ENCODE results near the gene PPP6R3. TPM values are rescaled to one million over a fixed set of nuclear protein-coding genes. Genes with fewer than 3 reads are reported as not detected.
A peak's percentile ranks its signal among the peaks of the same experiment; 100 is the strongest.

The PPP6R3 gene
- total and polyA plus RNA-seq, 2 of the 13 experiments (the other 11 are each of a cell fraction or from before 2014, with no cell fraction given): 41.2 to 83.4 TPM

GRCh38 chr11:68459886-68460740 lies 439 bp upstream of the PPP6R3 start (continued):
- TF ChIP-seq ZFP90 (CRISPR knock-in tag; IDR thresholded peaks at IDR 0.05; ENCODE audit: borderline replicate concordance) (no peak), HDAC1 (CRISPR knock-in tag; IDR thresholded peaks at IDR 0.05) (peak; percentile 47), PHF8 (CRISPR knock-in tag; IDR thresholded peaks at IDR 0.05) (peak; percentile 37), YEATS2 (CRISPR knock-in tag; IDR thresholded peaks at IDR 0.05; ENCODE audit: borderline replicate concordance) (peak; percentile 58; the same call in 1 of the 2 replicates), CBFB (CRISPR knock-in tag; IDR thresholded peaks at IDR 0.05) (peak; percentile 40; the same call in 1 of the 2 replicates), RBM22 (optimal IDR thresholded peaks at IDR 0.05; ENCODE audit: low read length) (peak; percentile 90), ZHX1 (CRISPR knock-in tag; IDR thresholded peaks at IDR 0.05; ENCODE audit: low read depth) (peak; percentile 77; the same call in 1 of the 2 replicates), SKIL (CRISPR knock-in tag; IDR thresholded peaks at IDR 0.05; ENCODE audit: borderline replicate concordance) (peak; percentile 23; the same call in 1 of the 2 replicates), IKZF5 (CRISPR knock-in tag; IDR thresholded peaks at IDR 0.05) (0 out of 2 replicates have a peak, but pooled peaks have one; percentile 29), ZSCAN5A (CRISPR knock-in tag; IDR thresholded peaks at IDR 0.05; ENCODE audit: borderline replicate concordance) (peak; percentile 38; the same call in 1 of the 2 replicates), ISL2 (CRISPR knock-in tag; IDR thresholded peaks at IDR 0.05) (peak; percentile 55; the same call in 1 of the 2 replicates), SMAD9 (CRISPR knock-in tag; IDR thresholded peaks at IDR 0.05) (0 out of 2 replicates have a peak, but pooled peaks have one; percentile 47), ZNF704 (CRISPR knock-in tag; IDR thresholded peaks at IDR 0.05; ENCODE audit: borderline replicate concordance) (no peak), ZBTB20 (CRISPR knock-in tag; IDR thresholded peaks at IDR 0.05; ENCODE audit: borderline replicate concordance, low read depth) (0 out of 2 replicates have a peak, but pooled peaks have one; percentile 60), HMG20A (CRISPR knock-in tag; IDR thresholded peaks at IDR 0.05; ENCODE audit: borderline replicate concordance) (peak; percentile 35; the same call in 1 of the 2 replicates), NR0B2 (CRISPR knock-in tag; IDR thresholded peaks at IDR 0.05) (0 out of 2 replicates have a peak, but pooled peaks have one; percentile 33), CAMTA2 (CRISPR knock-in tag; IDR thresholded peaks at IDR 0.05; ENCODE audit: borderline replicate concordance) (0 out of 2 replicates have a peak, but pooled peaks have one; percentile 78), SALL1 (CRISPR knock-in tag; IDR thresholded peaks at IDR 0.05) (peak; percentile 63; the same call in 1 of the 2 replicates)
